ENCODE measurements around the gene HPSE2.

Gene HPSE2

GRCh38 chr10:98971464-98971863, 264.2 kb downstream of the HPSE2 start:
- TF ChIP-seq, protein P1, sequence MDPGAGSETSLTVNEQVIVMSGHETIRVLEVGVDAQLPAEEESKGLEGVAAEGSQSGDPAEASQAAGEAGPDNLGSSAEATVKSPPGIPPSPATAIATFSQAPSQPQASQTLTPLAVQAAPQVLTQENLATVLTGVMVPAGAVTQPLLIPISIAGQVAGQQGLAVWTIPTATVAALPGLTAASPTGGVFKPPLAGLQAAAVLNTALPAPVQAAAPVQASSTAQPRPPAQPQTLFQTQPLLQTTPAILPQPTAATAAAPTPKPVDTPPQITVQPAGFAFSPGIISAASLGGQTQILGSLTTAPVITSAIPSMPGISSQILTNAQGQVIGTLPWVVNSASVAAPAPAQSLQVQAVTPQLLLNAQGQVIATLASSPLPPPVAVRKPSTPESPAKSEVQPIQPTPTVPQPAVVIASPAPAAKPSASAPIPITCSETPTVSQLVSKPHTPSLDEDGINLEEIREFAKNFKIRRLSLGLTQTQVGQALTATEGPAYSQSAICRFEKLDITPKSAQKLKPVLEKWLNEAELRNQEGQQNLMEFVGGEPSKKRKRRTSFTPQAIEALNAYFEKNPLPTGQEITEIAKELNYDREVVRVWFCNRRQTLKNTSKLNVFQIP (CRISPR knock-in tag; IDR thresholded peaks at IDR 0.05; ENCODE audit: borderline replicate concordance, low read depth) = no peak
- TF ChIP-seq BACH2 (CRISPR knock-in tag; IDR thresholded peaks at IDR 0.05; ENCODE audit: borderline replicate concordance) (no peak), GLIS3 (CRISPR knock-in tag; IDR thresholded peaks at IDR 0.05) (no peak), ESRRG (CRISPR knock-in tag; IDR thresholded peaks at IDR 0.05) (no peak), TOX (CRISPR knock-in tag; IDR thresholded peaks at IDR 0.05; ENCODE audit: borderline replicate concordance) (no peak), ZNF565 (CRISPR knock-in tag; conservative IDR thresholded peaks at IDR 0.05; ENCODE audit: low read depth) (no peak), TSHZ2 (CRISPR knock-in tag; IDR thresholded peaks at IDR 0.05) (no peak), ZNF70 (CRISPR knock-in tag; IDR thresholded peaks at IDR 0.05) (no peak), SNAI2 (CRISPR knock-in tag; IDR thresholded peaks at IDR 0.05) (no peak), ZC3H10 (CRISPR knock-in tag; IDR thresholded peaks at IDR 0.05) (no peak), TCF4 (CRISPR knock-in tag; IDR thresholded peaks at IDR 0.05; ENCODE audit: borderline replicate concordance) (no peak), OSR1 (CRISPR knock-in tag; IDR thresholded peaks at IDR 0.05) (no peak), CSDC2 (CRISPR knock-in tag; IDR thresholded peaks at IDR 0.05) (no peak), ZFP3 (CRISPR knock-in tag; IDR thresholded peaks at IDR 0.05) (no peak)
- TF ChIP-seq, protein P2, sequence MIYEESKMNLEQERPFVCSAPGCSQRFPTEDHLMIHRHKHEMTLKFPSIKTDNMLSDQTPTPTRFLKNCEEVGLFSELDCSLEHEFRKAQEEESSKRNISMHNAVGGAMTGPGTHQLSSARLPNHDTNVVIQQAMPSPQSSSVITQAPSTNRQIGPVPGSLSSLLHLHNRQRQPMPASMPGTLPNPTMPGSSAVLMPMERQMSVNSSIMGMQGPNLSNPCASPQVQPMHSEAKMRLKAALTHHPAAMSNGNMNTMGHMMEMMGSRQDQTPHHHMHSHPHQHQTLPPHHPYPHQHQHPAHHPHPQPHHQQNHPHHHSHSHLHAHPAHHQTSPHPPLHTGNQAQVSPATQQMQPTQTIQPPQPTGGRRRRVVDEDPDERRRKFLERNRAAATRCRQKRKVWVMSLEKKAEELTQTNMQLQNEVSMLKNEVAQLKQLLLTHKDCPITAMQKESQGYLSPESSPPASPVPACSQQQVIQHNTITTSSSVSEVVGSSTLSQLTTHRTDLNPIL (CRISPR knock-in tag; IDR thresholded peaks at IDR 0.05; ENCODE audit: low read depth) = no peak
- TF ChIP-seq, protein P3, sequence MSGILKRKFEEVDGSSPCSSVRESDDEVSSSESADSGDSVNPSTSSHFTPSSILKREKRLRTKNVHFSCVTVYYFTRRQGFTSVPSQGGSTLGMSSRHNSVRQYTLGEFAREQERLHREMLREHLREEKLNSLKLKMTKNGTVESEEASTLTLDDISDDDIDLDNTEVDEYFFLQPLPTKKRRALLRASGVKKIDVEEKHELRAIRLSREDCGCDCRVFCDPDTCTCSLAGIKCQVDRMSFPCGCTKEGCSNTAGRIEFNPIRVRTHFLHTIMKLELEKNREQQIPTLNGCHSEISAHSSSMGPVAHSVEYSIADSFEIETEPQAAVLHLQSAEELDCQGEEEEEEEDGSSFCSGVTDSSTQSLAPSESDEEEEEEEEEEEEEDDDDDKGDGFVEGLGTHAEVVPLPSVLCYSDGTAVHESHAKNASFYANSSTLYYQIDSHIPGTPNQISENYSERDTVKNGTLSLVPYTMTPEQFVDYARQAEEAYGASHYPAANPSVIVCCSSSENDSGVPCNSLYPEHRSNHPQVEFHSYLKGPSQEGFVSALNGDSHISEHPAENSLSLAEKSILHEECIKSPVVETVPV (CRISPR knock-in tag; IDR thresholded peaks at IDR 0.05) = no peak
- ATAC-seq = no peak

DNA sequence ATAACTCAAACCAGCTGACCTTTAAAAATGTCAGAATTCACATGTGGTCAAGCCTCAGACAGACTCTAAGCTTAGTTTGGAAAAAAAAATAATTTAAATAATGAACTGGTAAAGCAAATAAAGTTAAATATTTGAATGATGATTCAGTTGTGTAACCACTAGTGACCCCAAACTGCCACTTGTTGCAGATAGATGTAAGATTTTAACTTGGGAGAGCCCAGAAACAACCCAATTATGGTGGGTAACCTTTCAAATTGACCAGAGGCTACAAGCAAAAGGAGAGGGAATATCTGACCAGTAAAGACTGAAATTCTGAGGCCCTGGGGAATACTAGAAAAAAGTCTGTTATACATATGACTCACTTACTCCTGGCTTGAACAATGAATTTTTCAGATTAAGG, 268.1 kb downstream of the HPSE2 start:
- TF ChIP-seq ZC3H10 (CRISPR knock-in tag; IDR thresholded peaks at IDR 0.05) (no peak), PATZ1 (CRISPR knock-in tag; IDR thresholded peaks at IDR 0.05; ENCODE audit: borderline replicate concordance) (no peak), ZFP30 (CRISPR knock-in tag; IDR thresholded peaks at IDR 0.05) (no peak), TSHZ2 (CRISPR knock-in tag; IDR thresholded peaks at IDR 0.05) (no peak), SNAI2 (CRISPR knock-in tag; IDR thresholded peaks at IDR 0.05) (no peak), ARNTL (CRISPR knock-in tag; IDR thresholded peaks at IDR 0.05; ENCODE audit: borderline replicate concordance, low read depth) (no peak), ZNF8 (CRISPR knock-in tag; IDR thresholded peaks at IDR 0.05) (no peak), GLIS3 (CRISPR knock-in tag; IDR thresholded peaks at IDR 0.05) (no peak), ZFP3 (CRISPR knock-in tag; IDR thresholded peaks at IDR 0.05) (no peak), BACH2 (CRISPR knock-in tag; IDR thresholded peaks at IDR 0.05; ENCODE audit: borderline replicate concordance) (no peak), OSR1 (CRISPR knock-in tag; IDR thresholded peaks at IDR 0.05) (no peak), ESRRG (CRISPR knock-in tag; IDR thresholded peaks at IDR 0.05) (no peak)
- TF ChIP-seq, protein P1 (CRISPR knock-in tag; IDR thresholded peaks at IDR 0.05; ENCODE audit: borderline replicate concordance, low read depth) = no peak
- no peak for ATAC-seq
